Stimulated activated CD4-positive, alpha-beta T cell treated with anti-CD3 and anti-CD28 coated beads, Interleukin-12 subunit alpha, Interleukin-12 subunit beta, amount 100 ng/mL, for 24 hours (primary cell): ENCODE measurements around the gene KCNH6.

Experiments used
- DNase-seq, 2 experiments: peaks; one replicate each; pipeline ENCODE4 v3.0.0-alpha.2; 2020; ENCODE audit warnings: low read depth in 2 of 2

The KCNH6 gene

GRCh38 chr17:63557416-63557815 is 34.3 kb downstream of the KCNH6 start:
- DNase-seq: no peak

- no peak for DNase-seq
These were observed 35.3 kb downstream of the KCNH6 start for GRCh38 chr17:63558441-63558840.

GRCh38 chr17:63561819-63562218 is 38.7 kb downstream of the KCNH6 start:
- no peak for DNase-seq

- DNase-seq: no peak
These were observed 40.2 kb downstream of the KCNH6 start for GRCh38 chr17:63563339-63563738.

GRCh38 chr17:63564562-63564961 is 41.4 kb downstream of the KCNH6 start:
- DNase-seq: no peak

- DNase-seq: no peak
These were observed 44.1 kb downstream of the KCNH6 start for GRCh38 chr17:63567229-63567628.

GRCh38 chr17:63568563-63568962 is 45.4 kb downstream of the KCNH6 start:
- DNase-seq: no peak

- no peak for DNase-seq
These were observed 48.6 kb downstream of the KCNH6 start for GRCh38 chr17:63571632-63572310.

GRCh38 chr17:63573634-63574033 is 50.5 kb downstream of the KCNH6 start:
- no peak for DNase-seq

GRCh38 chr17:63578027-63578768 is 55.0 kb downstream of the KCNH6 start:
- DNase-seq: no peak

GRCh38 chr17:63578769-63579111 is 55.6 kb downstream of the KCNH6 start:
- DNase-seq: no peak

GRCh38 chr17:63579633-63580032 is 56.5 kb downstream of the KCNH6 start:
- DNase-seq: no peak

- DNase-seq: no peak
These were observed 64.6 kb downstream of the KCNH6 start for GRCh38 chr17:63587770-63588169.

- DNase-seq: no peak
These were observed 65.6 kb downstream of the KCNH6 start for GRCh38 chr17:63588797-63589196.

GRCh38 chr17:63589646-63590045 is 66.5 kb downstream of the KCNH6 start:
- no peak for DNase-seq

GRCh38 chr17:63592797-63593196 is 69.6 kb downstream of the KCNH6 start:
- DNase-seq: no peak

GRCh38 chr17:63595132-63595531 is 72.0 kb downstream of the KCNH6 start:
- DNase-seq: no peak
